WI38 (cell line): ENCODE data around the gene SOX4.

Experiments used
- H3K4me3 ChIP-seq: 2 replicates; pipeline ENCODE4 v1.5.1; 2011; ENCODE audit warnings: low read depth, mild to moderate bottlenecking, control low read depth, low read length
- TF ChIP-seq, protein P1 (sequence below): IDR thresholded peaks from 2 replicates; pipeline ENCODE4 v1.5.1; 2012; ENCODE audit warnings: low read depth, mild to moderate bottlenecking, control low read depth, low read length

Gene SOX4

DNA sequence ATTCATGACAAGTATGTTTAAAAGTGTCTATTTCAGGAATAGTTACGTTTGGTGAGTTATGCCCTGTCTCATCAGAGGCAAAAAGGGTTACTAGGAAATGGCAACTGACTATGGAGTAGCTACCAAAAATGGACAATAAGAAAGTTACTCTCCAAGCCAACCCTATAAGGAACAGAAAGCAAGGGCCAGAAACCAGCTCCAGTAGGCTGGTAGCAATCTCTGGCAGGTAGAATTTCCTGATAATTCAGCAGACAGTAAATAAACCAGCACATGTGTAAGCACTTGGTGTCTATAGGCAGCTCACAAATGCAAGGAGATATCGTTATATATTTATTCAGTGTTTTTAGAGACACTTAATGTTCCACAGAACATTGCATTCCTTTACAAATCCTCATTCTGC lies 20.3 kb downstream of the SOX4 start:
- TF ChIP-seq, protein P1, sequence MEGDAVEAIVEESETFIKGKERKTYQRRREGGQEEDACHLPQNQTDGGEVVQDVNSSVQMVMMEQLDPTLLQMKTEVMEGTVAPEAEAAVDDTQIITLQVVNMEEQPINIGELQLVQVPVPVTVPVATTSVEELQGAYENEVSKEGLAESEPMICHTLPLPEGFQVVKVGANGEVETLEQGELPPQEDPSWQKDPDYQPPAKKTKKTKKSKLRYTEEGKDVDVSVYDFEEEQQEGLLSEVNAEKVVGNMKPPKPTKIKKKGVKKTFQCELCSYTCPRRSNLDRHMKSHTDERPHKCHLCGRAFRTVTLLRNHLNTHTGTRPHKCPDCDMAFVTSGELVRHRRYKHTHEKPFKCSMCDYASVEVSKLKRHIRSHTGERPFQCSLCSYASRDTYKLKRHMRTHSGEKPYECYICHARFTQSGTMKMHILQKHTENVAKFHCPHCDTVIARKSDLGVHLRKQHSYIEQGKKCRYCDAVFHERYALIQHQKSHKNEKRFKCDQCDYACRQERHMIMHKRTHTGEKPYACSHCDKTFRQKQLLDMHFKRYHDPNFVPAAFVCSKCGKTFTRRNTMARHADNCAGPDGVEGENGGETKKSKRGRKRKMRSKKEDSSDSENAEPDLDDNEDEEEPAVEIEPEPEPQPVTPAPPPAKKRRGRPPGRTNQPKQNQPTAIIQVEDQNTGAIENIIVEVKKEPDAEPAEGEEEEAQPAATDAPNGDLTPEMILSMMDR, result no peak
- H3K4me3 ChIP-seq, result no peak overlapping the region

DNA sequence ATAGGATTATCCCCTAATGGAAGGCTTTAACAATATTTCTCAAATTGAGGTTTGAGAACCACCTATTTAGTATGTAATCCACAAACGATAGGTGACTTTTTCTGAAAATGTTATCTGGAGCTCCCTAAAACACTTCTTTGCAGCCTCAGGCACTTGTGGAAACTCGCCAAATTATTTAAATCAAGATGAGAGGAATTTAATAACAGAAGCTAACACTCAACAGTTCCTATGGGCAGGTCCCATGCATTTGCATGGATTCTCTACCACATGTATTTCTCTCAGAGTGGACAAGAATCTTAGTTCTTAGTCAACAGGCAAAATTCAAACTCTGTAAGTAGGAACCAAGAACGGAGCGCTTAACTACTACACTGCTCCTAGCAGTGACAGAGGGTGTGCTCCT lies 20.7 kb downstream of the SOX4 start:
- H3K4me3 ChIP-seq, result no peak overlapping the region
- TF ChIP-seq, protein P1, result no peak

DNA sequence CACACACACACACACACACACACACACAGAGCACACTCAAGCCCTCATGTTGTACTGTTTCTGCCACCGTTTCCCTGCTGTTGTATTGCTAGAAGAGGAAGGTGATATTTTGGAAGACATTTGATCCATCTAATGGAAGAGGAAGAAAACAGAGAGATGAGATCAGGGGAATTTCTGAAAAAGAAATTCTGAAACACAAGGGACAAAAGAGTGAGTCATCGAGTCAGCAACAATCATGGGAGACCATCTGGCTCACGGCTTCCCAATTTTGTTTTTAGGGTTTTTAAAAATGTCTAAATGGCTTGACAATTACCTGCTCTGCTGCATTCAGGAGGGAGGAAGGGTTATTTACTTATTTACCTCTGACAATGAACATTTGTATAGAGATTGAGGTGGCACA lies 22.0 kb downstream of the SOX4 start:
- TF ChIP-seq, protein P1, result no peak
- H3K4me3 ChIP-seq, result no peak overlapping the region

DNA sequence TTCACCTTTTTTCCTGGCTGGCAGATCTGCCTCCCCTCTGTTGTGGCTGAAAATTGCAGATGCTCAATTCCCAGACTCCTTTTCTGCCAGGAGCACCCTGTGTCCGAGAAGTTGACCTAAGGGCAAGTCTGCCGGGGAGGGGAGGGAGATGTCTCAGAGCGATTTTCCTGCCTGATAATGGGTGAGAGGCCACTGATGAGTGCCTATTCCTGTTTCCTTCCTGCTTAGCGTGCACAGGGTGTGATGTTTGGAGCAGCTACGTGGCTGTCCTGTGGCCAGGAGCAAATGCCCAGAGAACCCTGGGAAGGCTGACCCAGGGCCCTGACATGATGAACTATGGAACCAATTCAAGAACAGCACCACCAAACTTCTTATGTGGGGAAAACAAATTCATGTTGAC lies 22.5 kb downstream of the SOX4 start:
- TF ChIP-seq, protein P1, result no peak
- H3K4me3 ChIP-seq, result no peak overlapping the region

DNA sequence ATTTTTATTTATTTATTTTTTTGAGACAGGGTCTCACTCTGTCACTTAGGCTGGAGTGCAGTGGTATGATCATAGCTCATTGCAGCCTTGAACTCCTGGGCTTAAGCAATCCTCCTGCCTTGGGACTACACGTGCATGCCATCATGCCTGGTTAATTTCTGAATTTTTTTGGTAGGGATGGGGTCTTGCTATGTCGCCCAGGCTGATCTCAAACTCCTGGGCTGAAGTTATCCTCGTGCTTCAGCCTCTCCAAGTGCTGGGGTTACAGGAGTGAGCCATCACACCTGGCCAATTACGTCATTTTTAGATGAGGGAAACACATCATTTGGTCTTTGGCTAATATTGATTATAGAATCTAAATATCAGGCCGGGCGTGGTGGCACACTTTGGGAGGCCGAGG lies 32.1 kb downstream of the SOX4 start:
- TF ChIP-seq, protein P1, result no peak
- H3K4me3 ChIP-seq, result no peak overlapping the region

DNA sequence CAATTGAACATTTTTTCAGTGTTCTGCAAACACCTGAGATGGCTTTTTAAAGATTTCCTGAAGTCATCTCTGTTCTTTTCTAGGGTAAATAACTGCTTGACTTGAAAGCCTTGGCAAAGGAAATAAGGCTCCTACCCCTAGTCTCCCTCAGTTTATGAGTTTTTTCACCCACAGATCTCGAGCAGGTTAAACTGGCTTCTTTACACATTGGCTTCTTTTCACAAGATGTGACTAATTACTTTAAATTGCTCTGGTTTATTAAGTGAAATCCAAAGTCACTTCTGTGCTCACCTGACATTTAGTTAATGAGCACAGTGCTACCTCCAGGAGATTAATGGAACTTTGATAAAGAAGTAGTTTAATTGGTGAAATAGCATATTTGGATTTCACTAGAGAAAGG lies 33.2 kb downstream of the SOX4 start:
- H3K4me3 ChIP-seq, result no peak overlapping the region
- TF ChIP-seq, protein P1, result no peak

DNA sequence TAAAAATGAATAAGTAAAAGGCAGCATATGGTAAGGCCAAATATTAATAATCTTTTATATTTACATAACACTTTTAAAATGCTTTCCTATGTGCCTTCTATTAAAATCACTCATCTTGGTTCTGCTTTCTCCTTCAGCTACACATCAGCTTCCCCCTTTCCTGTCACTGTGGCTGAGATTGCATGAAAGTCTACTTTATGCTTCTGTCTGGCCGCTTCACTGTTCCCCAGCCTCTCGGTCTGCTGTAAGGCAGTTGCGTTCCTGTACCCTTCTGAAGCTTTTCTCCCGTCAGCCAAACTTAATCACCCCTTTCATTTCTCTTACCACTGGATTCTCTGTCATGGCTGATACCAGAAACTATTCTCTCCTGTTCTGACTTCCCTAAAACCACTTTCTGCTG lies 34.6 kb downstream of the SOX4 start:
- H3K4me3 ChIP-seq, result no peak overlapping the region
- TF ChIP-seq, protein P1, result no peak
